Right lobe of liver (tissue), 4 donors: ENCODE measurements around the gene HDAC4.

Source experiments
- POLR2A ChIP-seq: fragments of 450-650 bp; IDR thresholded peaks from one replicate; pipeline ENCODE4 v1.6.1; 2017; ENCODE audit warnings: antibody characterized with exemption, mild to moderate bottlenecking
- TF ChIP-seq, protein P1 (sequence below), 4 donors: fragments of 200-600 bp in 3 of 4; fragments of 450-650 bp in 1 of 4; IDR thresholded peaks; one replicate each; pipeline versions ENCODE4 v1.5.1 to v1.8.0; 2016 to 2022; ENCODE audit warnings: antibody characterized with exemption in 4 of 4, mild to moderate bottlenecking in 2 of 4
- donor health status: DM: no; HTN: no; CAD: no.
- donor health status: DM: no; HTN: no; CAD: no.
- donor health status: DM: no; HTN: yes; CAD: no.

DNA sequence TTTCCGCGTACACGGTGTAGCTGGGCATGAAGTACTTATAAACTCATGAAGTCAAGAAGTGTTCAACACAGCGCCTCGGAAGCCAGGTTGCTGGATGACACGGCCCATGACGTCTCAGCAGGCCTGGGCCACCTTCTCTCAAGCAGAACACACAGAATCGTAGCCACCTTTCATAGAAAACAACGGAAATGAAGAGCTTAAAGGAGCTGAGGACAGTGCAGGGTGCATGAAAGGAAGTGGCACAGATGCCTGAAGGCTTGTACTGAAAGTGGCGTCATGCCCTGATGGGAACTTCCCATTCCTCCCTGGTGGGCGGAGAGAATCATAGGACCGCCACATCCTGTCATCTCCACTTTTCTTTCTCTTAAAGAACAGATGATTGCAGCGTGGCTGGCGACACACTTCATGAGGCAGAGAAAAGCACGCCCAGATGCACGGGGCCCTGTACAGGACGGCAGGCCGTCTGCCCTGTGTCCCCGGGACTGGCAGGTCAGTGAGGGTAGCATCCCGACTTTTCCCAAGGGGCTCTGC is 31.1 kb downstream of the HDAC4 start:
- TF ChIP-seq POLR2A, result no peak
- TF ChIP-seq, protein P1, sequence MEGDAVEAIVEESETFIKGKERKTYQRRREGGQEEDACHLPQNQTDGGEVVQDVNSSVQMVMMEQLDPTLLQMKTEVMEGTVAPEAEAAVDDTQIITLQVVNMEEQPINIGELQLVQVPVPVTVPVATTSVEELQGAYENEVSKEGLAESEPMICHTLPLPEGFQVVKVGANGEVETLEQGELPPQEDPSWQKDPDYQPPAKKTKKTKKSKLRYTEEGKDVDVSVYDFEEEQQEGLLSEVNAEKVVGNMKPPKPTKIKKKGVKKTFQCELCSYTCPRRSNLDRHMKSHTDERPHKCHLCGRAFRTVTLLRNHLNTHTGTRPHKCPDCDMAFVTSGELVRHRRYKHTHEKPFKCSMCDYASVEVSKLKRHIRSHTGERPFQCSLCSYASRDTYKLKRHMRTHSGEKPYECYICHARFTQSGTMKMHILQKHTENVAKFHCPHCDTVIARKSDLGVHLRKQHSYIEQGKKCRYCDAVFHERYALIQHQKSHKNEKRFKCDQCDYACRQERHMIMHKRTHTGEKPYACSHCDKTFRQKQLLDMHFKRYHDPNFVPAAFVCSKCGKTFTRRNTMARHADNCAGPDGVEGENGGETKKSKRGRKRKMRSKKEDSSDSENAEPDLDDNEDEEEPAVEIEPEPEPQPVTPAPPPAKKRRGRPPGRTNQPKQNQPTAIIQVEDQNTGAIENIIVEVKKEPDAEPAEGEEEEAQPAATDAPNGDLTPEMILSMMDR (IDR thresholded peaks at IDR 0.05), result no peak
